Stimulated activated naive CD4-positive, alpha-beta T cell treated with Interleukin-2 at 50 U/mL for 16 hours (primary cell): ENCODE data around the gene SEMA3B.
A peak's percentile ranks its signal among the peaks of the same experiment; 100 is the strongest.
"Not testable (repeated sequence)": the region's sequence is repeated elsewhere in the genome, so short reads cannot be mapped to it uniquely, and the experiment has no call there.

Experiments
- DNase-seq: peaks from one replicate; lab custom pipeline; 2025; lab: John Stamatoyannopoulos, UW

The SEMA3B gene

DNA sequence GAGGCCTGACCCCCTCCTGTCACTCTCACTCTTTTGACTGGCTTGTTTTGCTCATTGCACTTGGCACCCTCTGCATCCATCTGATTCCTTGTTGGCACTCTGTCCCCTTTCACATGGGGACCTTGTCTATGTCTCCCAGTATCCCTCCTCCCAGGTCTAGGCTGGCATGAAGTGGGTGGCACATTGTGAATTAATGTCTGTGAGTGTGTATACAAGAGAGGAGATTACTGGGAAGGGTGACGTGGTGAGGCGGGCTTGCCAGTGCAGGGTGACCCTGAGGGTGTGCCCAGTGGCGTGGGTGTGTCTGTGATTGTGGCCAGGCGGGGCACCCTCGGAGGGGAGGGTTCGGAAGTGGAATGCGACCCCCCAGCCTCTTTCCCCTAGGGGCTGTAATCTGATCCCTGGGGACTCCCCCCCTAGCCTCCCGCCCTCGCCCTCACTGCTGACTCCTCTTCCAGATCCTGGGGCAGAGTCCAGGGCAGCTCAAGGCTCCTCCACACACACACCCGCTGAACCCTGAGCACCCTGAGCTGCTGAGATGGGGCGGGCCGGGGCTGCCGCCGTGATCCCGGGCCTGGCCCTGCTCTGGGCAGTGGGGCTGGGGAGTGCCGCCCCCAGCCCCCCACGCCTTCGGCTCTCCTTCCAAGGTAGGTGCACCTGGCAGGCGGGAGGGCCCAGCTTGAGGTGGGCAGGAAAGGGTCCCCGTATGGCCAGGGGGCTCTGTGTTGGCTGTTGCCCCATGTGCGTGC, at the start of gene SEMA3B:
TSS of gene SEMA3B (plus strand) at position 445 of the 749 bp plus-strand sequence. CDS start at position 539, 94 bp downstream.
- DNase-seq: no peak

- DNase-seq: no peak
These were observed 49.7 kb upstream of the SEMA3B start for GRCh38 chr3:50219285-50219684.

- DNase-seq: no peak
These were observed 48.8 kb upstream of the SEMA3B start for GRCh38 chr3:50220109-50220508.

GRCh38 chr3:50221051-50221410, 47.9 kb upstream of the SEMA3B start:
- DNase-seq: no peak

- DNase-seq: no peak
These were observed 47.4 kb upstream of the SEMA3B start for GRCh38 chr3:50221411-50222168.

GRCh38 chr3:50222169-50222528, 46.8 kb upstream of the SEMA3B start:
- DNase-seq: no peak

GRCh38 chr3:50224639-50225038, 44.3 kb upstream of the SEMA3B start:
- DNase-seq: no peak

GRCh38 chr3:50226888-50227389, 42.0 kb upstream of the SEMA3B start:
- no peak for DNase-seq

GRCh38 chr3:50227390-50228183, 41.4 kb upstream of the SEMA3B start:
- peak; percentile 86 for DNase-seq

GRCh38 chr3:50228184-50228763, 40.7 kb upstream of the SEMA3B start:
- not testable (repeated sequence) for DNase-seq

DNA sequence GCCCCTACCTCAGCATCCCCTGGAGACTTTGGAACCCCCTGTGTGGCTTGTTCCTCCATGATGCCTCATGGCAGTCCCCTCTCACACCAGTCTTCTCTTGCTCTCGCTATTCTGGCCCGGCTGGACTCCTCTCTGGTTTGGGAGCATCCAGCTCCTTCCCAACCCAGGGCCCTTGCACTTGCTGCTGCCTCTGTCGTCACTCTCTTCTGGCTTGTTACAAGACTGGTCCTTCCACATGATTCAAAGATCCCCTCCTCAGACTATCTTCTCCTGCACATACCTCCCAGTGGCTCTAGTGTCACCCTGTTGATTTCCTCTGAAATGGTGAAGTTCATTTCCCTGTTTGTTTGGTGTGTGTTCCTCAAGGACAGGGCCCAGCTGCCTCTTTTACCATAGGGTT, 39.5 kb upstream of the SEMA3B start:
- no peak for DNase-seq

DNA sequence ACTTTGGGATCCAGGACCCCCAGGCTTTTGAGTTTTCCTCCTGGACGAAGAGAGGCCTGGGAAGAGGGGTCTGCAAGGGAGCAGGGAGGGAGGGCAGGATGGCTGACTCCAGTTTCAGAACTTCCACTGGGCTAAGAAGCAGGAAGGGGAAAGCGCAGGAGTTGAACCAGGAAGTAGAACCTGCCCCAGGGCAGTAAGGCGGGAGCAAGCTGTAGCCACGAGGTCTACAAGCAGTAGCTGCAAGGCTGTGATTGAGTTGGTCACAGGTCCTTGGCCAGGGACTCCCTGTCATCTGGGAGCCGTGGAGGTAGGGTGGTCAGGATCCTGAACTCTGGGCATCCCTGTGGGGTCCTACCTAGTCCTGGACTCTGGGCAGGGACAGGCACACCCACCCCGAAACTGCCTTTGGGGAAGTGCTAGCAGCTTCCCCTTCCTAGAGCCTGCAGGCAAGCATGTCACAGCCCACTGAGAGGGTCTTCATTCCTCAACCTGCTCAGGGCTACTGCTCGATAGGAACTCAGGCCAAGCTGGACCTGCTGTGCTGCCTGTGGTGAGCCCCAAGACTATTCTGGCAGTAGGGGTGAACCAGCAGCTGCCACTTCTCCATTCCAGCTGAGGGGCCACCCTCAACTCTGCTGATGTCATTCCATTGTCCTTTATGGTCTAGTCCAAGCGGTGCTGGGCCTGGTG, 38.7 kb upstream of the SEMA3B start:
- no peak for DNase-seq

DNA sequence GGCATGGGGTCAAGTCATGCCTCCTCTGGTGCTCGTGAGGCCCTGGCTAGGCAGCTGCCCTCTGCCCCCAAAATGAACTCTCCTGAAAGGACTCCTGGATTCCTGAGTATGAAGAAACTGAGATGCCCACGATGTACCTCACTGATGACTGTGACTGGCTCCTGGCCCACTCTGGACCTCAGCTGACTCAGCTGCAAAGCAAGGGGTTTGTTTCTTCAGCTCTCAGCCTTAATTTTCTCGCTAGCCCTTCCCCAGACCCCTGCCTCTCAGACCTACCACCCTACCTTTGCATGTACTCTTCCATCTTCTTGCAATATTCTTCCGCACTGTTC, 38.2 kb upstream of the SEMA3B start:
- DNase-seq: no peak

- no peak for DNase-seq
These were observed 37.4 kb upstream of the SEMA3B start for GRCh38 chr3:50231581-50231980.

DNA sequence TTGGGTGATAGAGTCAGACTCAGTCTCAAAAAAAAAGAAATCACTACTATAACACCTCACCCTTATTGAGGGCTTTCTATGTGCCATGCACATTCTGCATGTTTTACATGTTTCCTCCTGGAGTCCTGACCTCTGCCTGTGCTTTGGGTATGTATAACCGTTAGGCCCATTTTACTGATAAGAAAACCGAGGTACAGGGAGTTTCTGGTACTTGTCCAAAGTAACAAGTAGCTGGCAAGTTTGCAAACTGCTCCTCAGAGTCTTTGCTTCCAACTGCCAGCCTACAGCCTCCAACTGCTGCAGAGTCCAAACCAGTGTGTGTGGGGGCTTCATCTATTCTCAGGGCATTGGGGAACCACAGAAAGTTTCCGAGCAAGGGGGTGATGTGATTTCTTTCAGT, 36.6 kb upstream of the SEMA3B start:
- no peak for DNase-seq

DNA sequence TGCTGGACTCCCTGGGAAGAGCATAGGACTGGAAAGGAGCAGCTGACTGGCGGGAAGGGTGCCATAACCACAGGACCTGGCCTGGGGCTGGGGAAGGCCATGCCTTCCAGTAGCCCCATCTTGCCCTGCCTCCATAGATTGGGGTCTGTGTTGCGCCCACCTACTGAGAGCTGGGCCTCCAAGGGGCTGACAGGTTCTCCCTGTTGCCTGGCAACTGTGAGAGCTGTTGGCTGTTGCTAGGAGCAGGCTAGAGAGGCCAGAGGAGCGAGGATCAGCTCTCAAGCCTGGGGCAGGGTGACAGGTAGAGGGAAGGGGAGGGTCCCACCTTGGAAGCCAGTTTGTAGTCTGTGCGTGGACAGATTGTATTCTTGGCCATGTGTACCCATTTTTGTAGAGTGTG, 35.8 kb upstream of the SEMA3B start:
- DNase-seq: no peak

GRCh38 chr3:50235716-50236483, 33.0 kb upstream of the SEMA3B start, which contains the start of gene GNAI2:
TSS of gene GNAI2 (plus strand) at chr3:50236204. CDS start at chr3:50236336, 132 bp downstream.
- DNase-seq: peak; percentile 99

DNA sequence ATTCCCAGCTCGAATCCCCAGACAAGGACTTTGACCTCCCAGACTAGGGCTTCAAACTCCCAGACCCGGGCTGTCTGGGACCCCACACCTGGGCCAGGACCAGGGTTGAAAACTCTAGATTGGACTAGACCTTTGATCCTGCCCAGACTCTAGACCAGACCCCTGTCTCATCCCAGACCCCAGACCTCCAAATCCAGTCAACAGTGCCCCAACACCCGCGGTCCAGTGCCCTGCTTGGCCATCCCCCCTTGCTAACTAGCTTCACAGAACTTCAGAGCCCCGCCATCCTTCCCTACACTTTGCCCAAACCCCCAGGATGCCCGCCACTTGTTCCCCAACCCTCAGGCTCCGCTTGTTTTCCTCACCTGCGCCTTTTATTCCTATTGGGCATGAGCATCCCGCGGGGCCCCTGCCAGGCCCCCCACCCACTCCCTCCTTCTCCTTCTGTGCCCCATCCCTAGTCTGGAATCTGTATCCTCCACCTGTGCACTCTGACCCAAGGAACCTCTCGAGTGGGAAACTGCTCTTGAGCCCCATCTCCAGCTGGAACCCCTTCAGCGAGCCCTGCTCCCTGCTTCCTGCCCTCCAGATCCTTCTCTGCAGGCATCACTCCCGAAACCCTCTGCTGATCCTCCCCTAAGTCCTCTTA, 32.3 kb upstream of the SEMA3B start:
- DNase-seq: no peak

GRCh38 chr3:50237133-50237651, 31.8 kb upstream of the SEMA3B start:
- DNase-seq: peak; percentile 32
